AG09309 (cell line): Measurements from ENCODE around the gene LDB2.

Experiments used
- DNase-seq: peaks from one replicate; pipeline ENCODE4 v3.0.0-alpha.2; 2010; ENCODE audit warnings: low read depth
- H3K4me3 ChIP-seq: 2 replicates; pipeline ENCODE4 v1.5.1; 2011; ENCODE audit warnings: mild to moderate bottlenecking, low read depth, low read length, moderate library complexity; ENCODE audit not compliant: control insufficient read depth
- TF ChIP-seq, protein P1 (sequence below): IDR thresholded peaks from 2 replicates; pipeline ENCODE4 v1.5.1; 2011; ENCODE audit warnings: mild to moderate bottlenecking, low read depth, low read length, inconsistent platforms; ENCODE audit not compliant: insufficient read depth, control insufficient read depth; ENCODE audit errors: missing control alignments

The LDB2 gene

DNA sequence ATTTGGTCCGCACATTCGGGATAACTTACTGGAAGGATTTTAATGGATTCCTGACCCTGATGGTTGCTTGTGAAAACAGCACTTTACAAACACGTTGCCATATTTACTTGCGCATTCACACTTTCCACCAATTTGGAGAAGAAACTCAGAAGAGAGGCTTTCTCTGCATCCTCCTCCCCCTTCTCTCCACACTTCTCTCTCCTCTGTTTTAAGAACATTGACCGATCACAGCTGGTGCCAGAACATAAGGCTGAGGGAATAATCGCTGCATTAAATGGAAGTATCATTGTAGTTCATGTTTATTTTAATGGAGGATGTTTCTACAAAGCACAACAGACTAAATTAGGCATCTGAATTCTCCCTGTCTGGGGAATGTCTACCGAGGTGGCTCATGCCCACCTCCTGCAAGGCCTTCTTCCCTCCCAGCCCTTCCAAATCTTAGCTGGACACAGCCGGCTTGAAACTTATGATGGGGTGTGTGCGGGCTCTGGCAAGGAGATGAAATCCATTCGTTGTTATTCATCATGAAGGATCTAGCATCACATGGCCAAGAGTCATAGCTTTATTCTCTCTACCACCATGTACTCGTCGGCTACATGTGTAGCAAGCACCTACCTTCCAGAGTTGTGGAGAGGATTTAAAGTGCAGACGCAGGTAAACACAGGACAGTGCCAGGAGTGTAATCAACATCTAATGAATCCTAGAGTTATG is 204.1 kb downstream of the LDB2 start:
- no peak overlapping the region for H3K4me3 ChIP-seq
- TF ChIP-seq, protein P1, sequence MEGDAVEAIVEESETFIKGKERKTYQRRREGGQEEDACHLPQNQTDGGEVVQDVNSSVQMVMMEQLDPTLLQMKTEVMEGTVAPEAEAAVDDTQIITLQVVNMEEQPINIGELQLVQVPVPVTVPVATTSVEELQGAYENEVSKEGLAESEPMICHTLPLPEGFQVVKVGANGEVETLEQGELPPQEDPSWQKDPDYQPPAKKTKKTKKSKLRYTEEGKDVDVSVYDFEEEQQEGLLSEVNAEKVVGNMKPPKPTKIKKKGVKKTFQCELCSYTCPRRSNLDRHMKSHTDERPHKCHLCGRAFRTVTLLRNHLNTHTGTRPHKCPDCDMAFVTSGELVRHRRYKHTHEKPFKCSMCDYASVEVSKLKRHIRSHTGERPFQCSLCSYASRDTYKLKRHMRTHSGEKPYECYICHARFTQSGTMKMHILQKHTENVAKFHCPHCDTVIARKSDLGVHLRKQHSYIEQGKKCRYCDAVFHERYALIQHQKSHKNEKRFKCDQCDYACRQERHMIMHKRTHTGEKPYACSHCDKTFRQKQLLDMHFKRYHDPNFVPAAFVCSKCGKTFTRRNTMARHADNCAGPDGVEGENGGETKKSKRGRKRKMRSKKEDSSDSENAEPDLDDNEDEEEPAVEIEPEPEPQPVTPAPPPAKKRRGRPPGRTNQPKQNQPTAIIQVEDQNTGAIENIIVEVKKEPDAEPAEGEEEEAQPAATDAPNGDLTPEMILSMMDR, result no peak

DNA sequence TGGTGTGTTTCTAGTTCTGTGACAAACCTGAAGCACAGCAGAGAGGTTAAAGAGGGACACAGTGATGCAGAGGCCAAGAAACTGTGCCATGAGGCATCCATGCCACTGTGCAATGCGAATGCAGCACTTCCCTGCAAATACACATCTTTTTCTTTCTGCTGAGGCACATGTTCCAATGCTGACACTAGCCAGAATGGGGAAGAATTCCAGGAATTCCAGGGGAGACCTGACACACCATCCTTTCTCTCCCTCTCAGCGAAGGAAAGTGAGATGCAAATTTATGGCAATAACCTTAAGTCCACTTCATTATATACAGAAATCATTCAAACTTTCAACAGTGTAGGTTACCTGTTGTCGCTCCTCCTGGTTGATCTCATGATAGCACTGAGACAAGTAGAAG is 204.8 kb downstream of the LDB2 start:
- no peak for DNase-seq
- TF ChIP-seq, protein P1, result no peak
- no peak overlapping the region for H3K4me3 ChIP-seq

More for the DNA sequence above, 204.1 kb downstream of the LDB2 start:
- DNase-seq, result no peak

GRCh38 chr4:16692961-16693506 is 205.4 kb downstream of the LDB2 start:
- H3K4me3 ChIP-seq, result no peak overlapping the region
- DNase-seq, result peak; percentile 84
- TF ChIP-seq, protein P1, result no peak

- TF ChIP-seq, protein P1, result no peak
- peak; percentile 29 for DNase-seq
- H3K4me3 ChIP-seq, result no peak overlapping the region
Measured at GRCh38 chr4:16692524-16692923, 205.9 kb downstream of the LDB2 start.

- no peak for DNase-seq
- H3K4me3 ChIP-seq, result no peak overlapping the region
- TF ChIP-seq, protein P1, result no peak
Measured at GRCh38 chr4:16692046-16692445, 206.4 kb downstream of the LDB2 start.

DNA sequence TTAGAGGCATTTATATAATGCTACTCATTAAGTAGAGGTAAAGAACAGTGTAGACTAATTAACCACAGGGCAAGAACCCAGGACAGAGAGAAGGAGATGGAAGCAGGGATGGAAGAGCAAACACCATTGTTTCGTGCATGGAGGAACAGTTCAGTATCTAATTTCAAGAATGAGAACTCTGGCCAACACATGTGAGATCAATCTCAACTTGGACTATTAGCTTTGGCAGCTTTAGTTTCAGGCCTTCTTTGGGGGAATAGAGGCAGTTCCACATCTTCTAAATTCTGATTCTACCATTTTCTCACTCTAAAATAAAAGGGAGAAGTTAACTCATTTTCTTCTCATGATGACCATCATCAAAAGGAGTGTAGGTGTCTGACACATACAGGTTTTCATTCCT is 207.0 kb downstream of the LDB2 start:
- TF ChIP-seq, protein P1, result no peak
- no peak overlapping the region for H3K4me3 ChIP-seq
- DNase-seq, result no peak
